ENCODE results near the gene MAP10.
A peak's percentile ranks its signal among the peaks of the same experiment; 100 is the strongest.
"Not testable (repeated sequence)": the region's sequence is repeated elsewhere in the genome, so short reads cannot be mapped to it uniquely, and the experiment has no call there.

Gene MAP10

GRCh38 chr1:232805269-232806185 lies at the start of gene MAP10:
Gene MAP10, plus strand, starts transcription at chr1:232805416. Its CDS starts 34 bp downstream, at chr1:232805450.
- no peak for FAIRE-seq

DNA sequence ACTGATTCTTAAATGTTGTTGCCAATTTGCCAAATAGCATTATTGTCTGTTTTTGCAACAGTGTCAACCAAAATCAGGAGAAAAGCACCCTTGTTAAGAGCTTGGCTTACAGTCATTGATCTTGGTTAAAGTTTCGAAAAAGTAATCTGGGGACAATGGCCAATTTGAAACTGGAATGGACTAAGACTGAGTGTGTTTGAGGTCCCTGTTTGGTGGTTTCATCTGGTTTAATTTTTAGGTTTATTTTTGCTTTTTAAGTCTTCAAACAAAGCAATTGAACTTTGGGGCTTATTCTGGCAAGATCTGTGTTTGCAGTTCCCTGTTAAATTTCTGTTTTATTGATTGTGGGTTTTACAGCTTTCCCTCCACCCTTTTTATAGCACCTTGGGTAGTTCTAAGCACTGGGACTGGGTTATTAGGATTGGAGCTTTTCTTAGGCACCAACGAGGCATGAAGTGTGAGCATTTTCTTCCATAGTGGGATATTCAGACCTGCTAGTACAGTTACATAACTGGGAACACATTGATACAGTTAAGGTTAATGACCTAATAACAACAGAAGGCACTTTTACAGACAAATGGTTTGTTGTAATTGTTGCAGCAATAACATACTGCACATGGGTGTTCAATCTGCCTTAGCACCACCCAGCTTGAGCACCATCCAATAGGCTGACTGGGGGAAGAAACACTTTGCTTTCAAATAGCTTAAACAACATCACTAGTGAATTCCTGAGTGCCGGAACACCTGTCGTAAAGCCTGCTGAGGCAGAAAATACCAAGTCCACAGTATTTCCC lies 40.6 kb upstream of the MAP10 start:
- peak; percentile 97 for FAIRE-seq

DNA sequence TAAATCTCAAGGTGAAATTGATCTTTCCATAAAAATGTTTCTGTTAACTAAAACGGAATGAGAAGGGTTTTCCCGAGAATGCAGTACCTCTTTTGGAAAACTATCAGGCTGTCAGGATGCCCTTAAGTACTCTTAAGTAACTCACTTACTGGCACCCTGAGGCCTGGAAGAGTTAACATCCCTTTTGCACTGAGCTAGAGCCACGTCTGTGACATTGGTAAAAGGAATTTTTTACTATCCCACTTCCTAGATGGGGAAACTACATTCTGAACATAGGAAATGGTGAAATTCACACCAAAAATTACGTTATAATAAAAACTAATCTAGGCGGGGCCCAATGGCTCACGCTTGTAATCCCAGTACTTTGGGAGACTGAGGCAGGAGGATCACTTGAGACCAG lies 39.7 kb upstream of the MAP10 start:
- no peak for FAIRE-seq

GRCh38 chr1:232766241-232766890 lies 38.9 kb upstream of the MAP10 start:
- peak; percentile 93 for FAIRE-seq

DNA sequence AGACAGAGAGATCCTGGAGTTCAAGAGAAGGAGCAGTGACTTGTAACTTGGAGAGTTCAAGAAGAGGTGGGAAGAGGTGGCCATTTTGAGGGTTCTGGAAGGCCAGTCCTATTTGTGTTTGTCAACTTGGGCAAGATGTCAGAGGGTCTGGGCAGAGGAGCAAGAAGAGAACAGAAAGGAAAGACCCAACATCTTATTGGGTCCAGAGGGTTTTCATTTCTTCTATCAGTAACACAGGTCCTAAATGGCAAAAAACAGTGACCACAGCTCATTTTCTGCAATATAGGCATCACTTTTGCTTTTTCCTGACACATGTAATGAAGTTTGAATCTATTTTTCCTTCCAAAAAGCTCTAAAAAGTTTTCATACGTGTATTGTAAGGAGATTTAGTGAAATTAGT lies 38.3 kb upstream of the MAP10 start:
- FAIRE-seq, result peak; percentile 21

DNA sequence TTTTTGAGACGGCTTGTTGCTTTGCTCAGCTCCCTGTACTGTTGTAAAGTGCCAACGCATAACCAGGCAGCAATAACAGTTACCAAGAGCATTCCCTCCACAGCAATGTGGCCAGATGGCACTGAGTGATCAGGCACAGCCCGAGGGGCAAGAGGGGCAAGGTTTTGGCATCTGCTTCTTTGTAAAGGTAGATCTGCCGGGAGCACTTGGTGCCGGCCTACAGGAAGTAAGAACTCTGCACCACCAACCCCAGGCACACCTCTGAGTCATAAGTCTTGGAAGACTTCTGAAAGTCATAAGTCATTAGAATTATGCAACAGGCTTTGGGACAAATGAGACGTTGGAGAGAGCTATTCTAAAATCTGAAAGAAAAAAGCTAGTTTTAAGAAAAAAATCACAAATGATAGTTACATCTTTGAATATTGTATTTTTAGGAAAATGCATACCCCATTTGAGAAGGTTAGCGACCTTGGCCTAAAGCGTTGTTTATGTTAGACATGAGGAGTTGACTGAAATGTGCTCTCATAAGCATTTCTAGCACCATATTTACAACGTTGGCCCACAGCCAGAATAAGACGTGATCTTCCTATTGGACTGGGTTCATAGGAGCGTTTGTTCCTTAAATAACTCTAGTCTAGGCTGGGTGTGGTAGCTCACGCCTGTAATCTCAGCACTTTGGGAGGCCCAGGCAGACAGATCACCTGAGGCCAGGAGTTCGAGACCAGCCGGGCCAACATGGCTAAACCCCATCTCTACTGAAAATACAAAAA lies 37.7 kb upstream of the MAP10 start:
- no peak for FAIRE-seq

GRCh38 chr1:232768793-232769192 lies 36.4 kb upstream of the MAP10 start:
- FAIRE-seq, result no peak

GRCh38 chr1:232769733-232770132 lies 35.5 kb upstream of the MAP10 start:
- no peak for FAIRE-seq

GRCh38 chr1:232773752-232774151 lies 31.5 kb upstream of the MAP10 start:
- FAIRE-seq, result no peak

- no peak for FAIRE-seq
Measured at GRCh38 chr1:232776526-232777106, 28.6 kb upstream of the MAP10 start.

GRCh38 chr1:232780354-232780753 lies 24.9 kb upstream of the MAP10 start:
- FAIRE-seq, result no peak

GRCh38 chr1:232784794-232785193 lies 20.4 kb upstream of the MAP10 start:
- FAIRE-seq, result no peak

GRCh38 chr1:232785630-232786029 lies 19.6 kb upstream of the MAP10 start:
- FAIRE-seq, result not testable (repeated sequence)

- no peak for FAIRE-seq
Measured at GRCh38 chr1:232786845-232787455, 18.3 kb upstream of the MAP10 start.

- FAIRE-seq, result no peak
Measured at GRCh38 chr1:232788235-232788872, 16.9 kb upstream of the MAP10 start.

- no peak for FAIRE-seq
Measured at GRCh38 chr1:232789651-232790050, 15.6 kb upstream of the MAP10 start.

DNA sequence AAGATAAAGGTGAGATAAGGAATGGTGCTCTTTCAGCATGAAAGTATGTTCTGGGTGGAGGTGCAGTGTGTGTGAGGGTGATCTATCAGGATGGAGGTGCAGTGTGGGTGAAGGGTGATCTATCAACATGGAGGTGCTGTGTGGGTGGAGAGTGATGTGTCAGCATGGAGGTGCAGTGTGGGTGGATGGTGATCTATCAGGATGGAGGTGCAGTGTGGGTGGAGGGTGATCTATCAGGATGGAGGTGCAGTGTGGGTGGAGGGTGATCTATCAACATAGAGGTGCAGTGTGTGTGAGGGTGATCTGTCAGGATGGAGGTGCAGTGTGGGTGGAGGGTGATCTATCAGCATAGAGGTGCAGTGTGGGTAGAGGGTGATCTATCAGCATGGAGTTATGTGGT lies 12.3 kb upstream of the MAP10 start:
- no peak for FAIRE-seq

DNA sequence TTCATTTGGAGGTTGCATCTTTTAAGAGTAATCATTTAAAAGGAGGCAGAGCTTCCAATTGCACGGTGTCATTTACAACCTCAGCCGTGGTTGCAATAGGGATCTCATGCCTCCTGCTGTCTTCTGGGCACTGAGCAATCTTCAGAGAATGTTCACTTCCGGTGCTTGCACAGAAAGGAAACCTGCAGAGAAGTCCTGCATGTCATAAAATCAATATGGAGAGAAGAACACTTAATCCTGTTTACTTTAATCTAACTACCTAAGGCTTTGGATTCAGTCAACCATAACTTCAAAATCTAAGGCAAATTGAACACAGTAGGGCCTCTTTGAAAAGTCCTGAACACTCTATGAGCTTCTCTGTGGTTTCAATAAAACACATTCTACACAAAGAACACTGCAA lies 11.3 kb upstream of the MAP10 start:
- FAIRE-seq, result peak; percentile 82

DNA sequence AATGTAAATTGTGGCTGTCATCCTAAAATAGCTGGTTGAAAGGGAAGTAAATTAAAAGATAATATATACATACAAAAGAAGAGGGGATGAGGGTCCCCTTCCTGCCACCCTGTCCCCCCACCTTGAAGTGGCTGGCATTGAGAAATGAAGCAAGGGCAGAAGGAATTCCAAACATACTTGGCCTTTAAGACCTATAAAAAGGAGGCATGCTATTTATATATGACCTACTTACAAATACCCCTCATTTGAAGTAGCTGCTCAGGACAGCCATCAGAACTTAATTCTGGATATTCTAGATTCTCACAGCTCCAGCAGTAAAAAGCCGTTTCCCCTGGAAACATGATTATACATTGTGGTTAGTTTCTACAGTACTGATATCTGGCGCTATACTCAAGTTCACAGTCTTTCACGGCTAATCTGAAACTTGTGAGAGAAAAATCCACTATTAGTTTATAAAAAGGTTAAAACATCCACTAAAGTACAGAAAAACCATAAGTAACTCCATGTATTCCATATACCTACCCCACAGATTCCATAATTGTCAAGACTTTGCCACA lies 9.6 kb upstream of the MAP10 start:
- no peak for FAIRE-seq

DNA sequence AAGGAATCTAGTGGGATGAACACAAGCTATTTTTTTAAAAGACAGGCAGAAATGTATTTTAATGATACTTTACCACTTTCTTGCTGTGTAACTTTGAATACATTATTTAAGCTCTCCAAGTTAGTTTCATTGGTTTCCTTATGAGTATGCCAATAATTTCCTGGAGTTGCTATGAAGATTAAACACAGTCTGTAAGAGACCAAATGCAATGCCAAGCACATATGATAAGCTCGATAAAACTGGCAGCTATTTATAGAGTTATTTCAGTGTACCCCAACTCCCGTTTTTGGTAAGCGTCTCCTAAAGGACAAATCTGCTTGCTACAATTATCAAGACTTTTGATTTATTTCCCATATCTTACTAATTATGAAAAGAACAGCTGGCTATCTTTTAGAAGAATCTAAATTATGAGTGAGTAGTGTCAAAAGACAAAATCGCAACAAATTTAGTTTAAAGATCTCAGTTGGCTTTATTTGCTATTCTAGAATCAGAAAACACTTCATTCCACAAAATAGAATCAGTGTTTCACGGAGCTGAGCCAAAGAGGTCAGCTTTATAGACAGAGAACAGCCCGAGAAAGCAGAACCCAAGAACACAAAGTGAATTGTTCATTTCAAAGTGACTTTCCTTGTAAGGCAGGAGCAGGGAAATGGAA lies 7.2 kb upstream of the MAP10 start:
- FAIRE-seq, result no peak

Measured in islet of Langerhans (tissue), 1 donor.